Stimulated activated CD4-positive, alpha-beta T cell treated with anti-CD3 and anti-CD28 coated beads, TNF-alpha, amount 100 ng/mL, for 4 hours (primary cell): Measurements from ENCODE around the gene RAB38.

Experiments used
- DNase-seq, 3 experiments: peaks; one replicate each; pipeline ENCODE4 v3.0.0-alpha.2; 2020; ENCODE audit warnings: low read depth in 3 of 3

Gene RAB38

GRCh38 chr11:88103337-88104206 lies 71.7 kb downstream of the RAB38 start:
- DNase-seq: no peak

GRCh38 chr11:88102598-88102934 lies 72.7 kb downstream of the RAB38 start:
- no peak for DNase-seq

GRCh38 chr11:88101881-88102597 lies 73.2 kb downstream of the RAB38 start:
- DNase-seq: no peak

- DNase-seq: no peak
Measured at GRCh38 chr11:88100151-88100550, 75.1 kb downstream of the RAB38 start.

- no peak for DNase-seq
Measured at GRCh38 chr11:88098289-88098688, 77.0 kb downstream of the RAB38 start.

GRCh38 chr11:88089134-88089533 lies 86.1 kb downstream of the RAB38 start:
- no peak for DNase-seq

- DNase-seq: no peak
Measured at GRCh38 chr11:88087337-88087736, 87.9 kb downstream of the RAB38 start.

GRCh38 chr11:88086297-88086696 lies 88.9 kb downstream of the RAB38 start:
- DNase-seq: no peak

GRCh38 chr11:88070437-88070836 lies 104.8 kb downstream of the RAB38 start:
- no peak for DNase-seq

GRCh38 chr11:88068848-88069554 lies 106.2 kb downstream of the RAB38 start:
- DNase-seq: no peak

GRCh38 chr11:88066090-88066489 lies 109.2 kb downstream of the RAB38 start:
- no peak for DNase-seq

GRCh38 chr11:88064097-88064705 lies 111.0 kb downstream of the RAB38 start:
- DNase-seq: no peak
